Ovary (tissue), 3 donors: ENCODE data around the gene MSI2.

Experiments used
- EP300 ChIP-seq: sonication (generic); formaldehyde crosslinking; IDR thresholded peaks from one replicate; pipeline ENCODE4 v1.6.1; 2017; ENCODE audit warnings: antibody characterized with exemption
- POLR2A ChIP-seq: fragments of 450-650 bp; IDR thresholded peaks from one replicate; pipeline ENCODE4 v1.6.1; 2017; ENCODE audit warnings: antibody characterized with exemption, mild to moderate bottlenecking, moderate library complexity
- TF ChIP-seq, protein P1 (sequence below), 3 donors: fragments of 450-650 bp in 2 of 3; fragments of 200-600 bp in 1 of 3; IDR thresholded peaks; one replicate each; pipeline versions ENCODE4 v1.5.1 to v1.8.0; 2016 to 2022; ENCODE audit warnings: antibody characterized with exemption in 3 of 3, mild to moderate bottlenecking in 1 of 3
- donor health status: DM: no; HTN: no; CAD: no.

DNA sequence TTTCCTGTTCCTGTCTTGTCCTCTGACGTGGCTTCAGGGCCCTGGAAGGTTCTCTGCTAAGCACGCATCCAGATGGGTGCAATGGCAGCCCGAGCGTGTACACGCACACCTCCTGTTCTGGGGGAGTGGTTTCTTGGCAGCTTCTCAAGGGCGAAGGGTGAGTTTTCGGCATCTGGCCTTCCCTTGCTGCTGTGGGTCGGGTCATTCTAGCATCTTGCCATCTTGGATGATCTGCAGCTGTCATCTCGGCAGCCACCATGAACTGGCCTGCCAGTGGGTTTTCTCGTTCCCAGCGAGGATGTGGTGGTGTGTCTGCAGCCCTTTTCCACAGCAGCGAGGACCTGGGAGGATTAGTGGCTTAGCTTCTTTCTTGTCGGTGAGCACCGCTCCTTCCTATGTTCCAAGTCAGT is 10.6 kb downstream of the MSI2 start:
- no peak for TF ChIP-seq POLR2A
- TF ChIP-seq, protein P1, sequence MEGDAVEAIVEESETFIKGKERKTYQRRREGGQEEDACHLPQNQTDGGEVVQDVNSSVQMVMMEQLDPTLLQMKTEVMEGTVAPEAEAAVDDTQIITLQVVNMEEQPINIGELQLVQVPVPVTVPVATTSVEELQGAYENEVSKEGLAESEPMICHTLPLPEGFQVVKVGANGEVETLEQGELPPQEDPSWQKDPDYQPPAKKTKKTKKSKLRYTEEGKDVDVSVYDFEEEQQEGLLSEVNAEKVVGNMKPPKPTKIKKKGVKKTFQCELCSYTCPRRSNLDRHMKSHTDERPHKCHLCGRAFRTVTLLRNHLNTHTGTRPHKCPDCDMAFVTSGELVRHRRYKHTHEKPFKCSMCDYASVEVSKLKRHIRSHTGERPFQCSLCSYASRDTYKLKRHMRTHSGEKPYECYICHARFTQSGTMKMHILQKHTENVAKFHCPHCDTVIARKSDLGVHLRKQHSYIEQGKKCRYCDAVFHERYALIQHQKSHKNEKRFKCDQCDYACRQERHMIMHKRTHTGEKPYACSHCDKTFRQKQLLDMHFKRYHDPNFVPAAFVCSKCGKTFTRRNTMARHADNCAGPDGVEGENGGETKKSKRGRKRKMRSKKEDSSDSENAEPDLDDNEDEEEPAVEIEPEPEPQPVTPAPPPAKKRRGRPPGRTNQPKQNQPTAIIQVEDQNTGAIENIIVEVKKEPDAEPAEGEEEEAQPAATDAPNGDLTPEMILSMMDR (IDR thresholded peaks at IDR 0.05) = no peak
- no peak for TF ChIP-seq EP300
